ENCODE measurements around the gene C3orf18. TPM values are rescaled to one million over a fixed set of nuclear protein-coding genes. Genes with fewer than 3 reads are reported as not detected.

The C3orf18 gene
- total RNA-seq, 1 donor: 9.1 TPM

DNA sequence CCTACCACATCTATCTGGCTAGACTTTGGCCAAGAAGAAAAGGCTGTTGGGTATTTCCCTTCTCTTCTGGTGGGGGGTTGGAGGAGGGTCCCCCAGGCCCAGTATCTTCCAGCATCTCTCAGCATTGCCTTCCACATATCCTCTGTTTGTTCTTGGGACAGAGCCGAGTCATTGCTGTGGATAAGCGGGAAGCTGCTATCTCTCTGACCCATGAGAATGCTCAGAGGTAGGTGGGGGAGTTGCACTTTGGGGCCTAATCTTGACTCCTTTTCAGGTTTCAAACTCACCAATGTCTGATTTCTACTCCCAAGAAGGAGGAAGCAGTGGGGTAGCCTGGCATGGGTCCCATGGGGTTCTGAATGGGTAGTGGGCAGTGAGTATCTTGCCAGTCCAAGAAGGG is 9.8 kb upstream of the C3orf18 start:
- no peak overlapping the region for H3K4me3 ChIP-seq (ENCODE audit: low read depth, low read length)
- TF ChIP-seq CTCF (IDR thresholded peaks at IDR 0.05; ENCODE audit: insufficient read depth, low read depth, low read length): no peak
- no peak for DNase-seq (ENCODE audit: low read depth)

DNA sequence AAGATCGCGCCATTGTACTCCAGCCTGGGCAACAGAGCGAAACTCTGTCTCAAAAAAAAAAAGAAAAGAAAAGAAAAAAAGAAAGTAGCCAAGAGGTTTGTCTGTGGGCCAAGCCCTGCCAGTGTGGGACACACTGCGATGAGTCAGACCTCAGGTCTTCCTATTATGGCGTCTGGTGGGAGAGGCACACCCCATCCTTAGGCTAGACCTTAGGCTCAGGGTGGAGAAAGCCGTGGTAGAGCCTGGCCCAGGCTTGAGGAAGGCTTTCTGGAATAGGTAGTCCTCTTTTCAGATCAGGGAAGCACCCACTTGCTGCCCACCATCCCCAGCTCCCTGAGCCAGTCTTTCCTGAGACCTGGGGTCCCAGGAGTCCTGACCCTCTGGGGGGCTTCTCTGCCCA is 7.8 kb upstream of the C3orf18 start:
- no peak overlapping the region for H3K4me3 ChIP-seq (ENCODE audit: low read depth, low read length)
- TF ChIP-seq CTCF (IDR thresholded peaks at IDR 0.05; ENCODE audit: insufficient read depth, low read depth, low read length): no peak
- no peak for DNase-seq (ENCODE audit: low read depth)

GRCh38 chr3:50574444-50574831 is 6.9 kb upstream of the C3orf18 start:
- DNase-seq (ENCODE audit: low read depth): no peak
- H3K4me3 ChIP-seq (ENCODE audit: low read depth, low read length): no peak overlapping the region
- TF ChIP-seq CTCF (IDR thresholded peaks at IDR 0.05; ENCODE audit: insufficient read depth, low read depth, low read length): no peak

- H3K4me3 ChIP-seq (ENCODE audit: low read depth, low read length): no peak overlapping the region
- no peak for DNase-seq (ENCODE audit: low read depth)
- no peak for TF ChIP-seq CTCF (IDR thresholded peaks at IDR 0.05; ENCODE audit: insufficient read depth, low read depth, low read length)
These were observed 6.3 kb upstream of the C3orf18 start for GRCh38 chr3:50573566-50574443.

DNA sequence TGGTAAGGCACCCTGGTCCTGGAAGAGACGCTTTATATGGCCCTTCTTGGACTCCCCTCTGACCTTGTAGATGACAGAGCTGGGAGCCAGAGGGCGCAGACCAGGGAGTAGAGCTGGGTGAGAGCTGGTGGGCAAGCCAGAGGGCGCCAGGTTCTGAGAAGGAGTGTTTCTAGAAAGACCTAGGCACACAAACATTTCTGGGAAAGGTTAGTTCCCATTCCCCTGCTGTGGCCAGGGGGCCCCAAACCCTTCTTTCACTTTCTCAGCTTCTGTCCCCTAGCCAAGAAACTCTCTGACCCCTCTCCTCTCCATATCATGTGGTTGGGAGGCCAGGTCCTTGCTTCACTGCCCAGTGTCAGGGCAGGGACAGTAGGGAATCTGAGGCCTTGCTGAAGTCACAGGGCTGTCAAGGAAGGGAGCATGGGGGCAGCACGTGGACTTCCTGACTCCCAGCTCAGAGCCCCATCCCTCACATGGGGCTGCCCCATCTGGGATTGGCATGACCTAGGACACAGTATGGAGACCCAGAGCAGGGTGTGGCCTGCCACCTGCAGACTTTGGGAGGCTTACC is 5.3 kb upstream of the C3orf18 start:
- DNase-seq (ENCODE audit: low read depth): no peak
- no peak for TF ChIP-seq CTCF (IDR thresholded peaks at IDR 0.05; ENCODE audit: insufficient read depth, low read depth, low read length)
- no peak overlapping the region for H3K4me3 ChIP-seq (ENCODE audit: low read depth, low read length)

- no peak overlapping the region for H3K4me3 ChIP-seq (ENCODE audit: low read depth, low read length)
- peak; percentile 93 for TF ChIP-seq CTCF (IDR thresholded peaks at IDR 0.05; ENCODE audit: insufficient read depth, low read depth, low read length)
- DNase-seq (ENCODE audit: low read depth): peak; percentile 65
These were observed 4.6 kb upstream of the C3orf18 start for GRCh38 chr3:50572158-50572557.
